ENCODE data around the gene CLTRN. TPM values are rescaled to one million over a fixed set of nuclear protein-coding genes. Genes with fewer than 3 reads are reported as not detected.

The CLTRN gene
- total and polyA plus RNA-seq, 8 donors = 0.39 to 3.6 (median 2.4) TPM

- H3K4me1 ChIP-seq = no peaks in the 10 kb centered on the region
- no peak within 1 kb of the TSS for H3K27ac ChIP-seq
- H3K9me3 ChIP-seq = no peaks in the 10 kb centered on the region
- no peak for TF ChIP-seq CTCF (IDR thresholded peaks at IDR 0.05)
- H3K4me3 ChIP-seq = no peak within 1 kb of the TSS
- DNase-seq (no peak), ATAC-seq (no peak)
- intact Hi-C loops (cut with DNase I) = no loop called here
- H3K36me3 ChIP-seq = no peaks in the 10 kb centered on the region
- H3K27me3 ChIP-seq = peaks cover 0 to 7% of the 10 kb centered on the region in 2 donors
Observed at GRCh38 chrX:15600745-15601144, 63.9 kb downstream of the CLTRN start, which contains the start of gene ACE2. Gene ACE2 (minus strand): TSS chrX:15600960. CDS start chrX:15600911, 49 bp downstream.

- H3K9me3 ChIP-seq = no peaks in the 10 kb centered on the region
- no peak for ATAC-seq
- H3K4me3 ChIP-seq = no peak overlapping the region
- no peaks in the 10 kb centered on the region for H3K4me1 ChIP-seq
- DNase-seq = no peak
- peaks cover 0 to 7% of the 10 kb centered on the region in 2 donors for H3K27me3 ChIP-seq
- TF ChIP-seq CTCF (IDR thresholded peaks at IDR 0.05) = no peak
- no peaks in the 10 kb centered on the region for H3K36me3 ChIP-seq
- H3K27ac ChIP-seq = no peak overlapping the region
- intact Hi-C loops (cut with DNase I) = no loop called here
Observed at GRCh38 chrX:15600049-15600448, 64.6 kb downstream of the CLTRN start.

- H3K27me3 ChIP-seq = peaks cover 0 to 7% of the 10 kb centered on the region in 2 donors
- no peak for TF ChIP-seq CTCF (IDR thresholded peaks at IDR 0.05)
- H3K9me3 ChIP-seq = no peaks in the 10 kb centered on the region
- DNase-seq (no peak), ATAC-seq (no peak)
- H3K36me3 ChIP-seq = no peaks in the 10 kb centered on the region
- H3K4me3 ChIP-seq = no peak overlapping the region
- intact Hi-C loops (cut with DNase I) = no loop called here
- H3K4me1 ChIP-seq = no peaks in the 10 kb centered on the region
- H3K27ac ChIP-seq = no peak overlapping the region
Observed at GRCh38 chrX:15599461-15599860, 65.1 kb downstream of the CLTRN start.

- no peak for TF ChIP-seq CTCF (IDR thresholded peaks at IDR 0.05)
- H3K27me3 ChIP-seq = peaks cover 0 to 4% of the 10 kb centered on the region in 2 donors
- no peak for ATAC-seq
Observed at GRCh38 chrX:15598026-15598425, 66.6 kb downstream of the CLTRN start.

GRCh38 chrX:15594371-15594770 is 70.2 kb downstream of the CLTRN start:
- Histone ChIP-seq H3K27ac (no peak overlapping the region), H3K4me3 (no peak overlapping the region), H3K4me1 (no peaks in the 10 kb centered on the region), H3K36me3 (no peaks in the 10 kb centered on the region), H3K27me3 (peaks cover 0 to 11% of the 10 kb centered on the region in 2 donors), H3K9me3 (no peaks in the 10 kb centered on the region)
- ATAC-seq (no peak), DNase-seq (no peak)
- intact Hi-C loops (cut with DNase I) = no loop called here
- no peak for TF ChIP-seq CTCF (IDR thresholded peaks at IDR 0.05)

More at GRCh38 chrX:15598026-15598425, 66.6 kb downstream of the CLTRN start:
- DNase-seq = no peak
- Histone ChIP-seq H3K4me1 (no peaks in the 10 kb centered on the region), H3K9me3 (no peaks in the 10 kb centered on the region), H3K36me3 (no peaks in the 10 kb centered on the region), H3K4me3 (no peak overlapping the region), H3K27ac (no peak overlapping the region)
- intact Hi-C loops (cut with DNase I) = no loop called here

Data from left lung (tissue), 10 donors.